WTC11 (cell line): ENCODE measurements around the gene MEP1A.

Experiments
- CREM ChIP-seq: sonication (generic); formaldehyde crosslinking; IDR thresholded peaks from 2 replicates; pipeline ENCODE4 v1.8.1; 2022; ENCODE audit warnings: mild to moderate bottlenecking, missing genetic modification reagents, moderate library complexity
- CTCF ChIP-seq: fragments of 200-600 bp; IDR thresholded peaks from 2 replicates; pipeline ENCODE4 v1.8.0; 2022; ENCODE audit warnings: antibody characterized with exemption
- FOXJ3 ChIP-seq: sonication (generic); formaldehyde crosslinking; IDR thresholded peaks from 2 replicates; pipeline ENCODE4 v1.9.0; 2021; ENCODE audit warnings: missing genetic modification reagents, mild to moderate bottlenecking, borderline replicate concordance
- FOXK1 ChIP-seq: sonication (generic); formaldehyde crosslinking; IDR thresholded peaks from 2 replicates; pipeline ENCODE4 v1.8.0; 2022; ENCODE audit warnings: mild to moderate bottlenecking, moderate library complexity, missing genetic modification reagents
- IRF2 ChIP-seq: sonication (generic); formaldehyde crosslinking; IDR thresholded peaks from 2 replicates; pipeline ENCODE4 v1.8.0; 2022; ENCODE audit warnings: low read depth, missing genetic modification reagents, borderline replicate concordance
- NFYB ChIP-seq: sonication (generic); formaldehyde crosslinking; conservative IDR thresholded peaks from 2 replicates; pipeline ENCODE4 v1.8.0; 2022; ENCODE audit warnings: low read depth, missing genetic modification reagents
- PREB ChIP-seq: sonication (generic); formaldehyde crosslinking; IDR thresholded peaks from 2 replicates; pipeline ENCODE4 v1.8.1; 2022; ENCODE audit warnings: mild to moderate bottlenecking, missing genetic modification reagents, moderate library complexity, borderline replicate concordance

DNA sequence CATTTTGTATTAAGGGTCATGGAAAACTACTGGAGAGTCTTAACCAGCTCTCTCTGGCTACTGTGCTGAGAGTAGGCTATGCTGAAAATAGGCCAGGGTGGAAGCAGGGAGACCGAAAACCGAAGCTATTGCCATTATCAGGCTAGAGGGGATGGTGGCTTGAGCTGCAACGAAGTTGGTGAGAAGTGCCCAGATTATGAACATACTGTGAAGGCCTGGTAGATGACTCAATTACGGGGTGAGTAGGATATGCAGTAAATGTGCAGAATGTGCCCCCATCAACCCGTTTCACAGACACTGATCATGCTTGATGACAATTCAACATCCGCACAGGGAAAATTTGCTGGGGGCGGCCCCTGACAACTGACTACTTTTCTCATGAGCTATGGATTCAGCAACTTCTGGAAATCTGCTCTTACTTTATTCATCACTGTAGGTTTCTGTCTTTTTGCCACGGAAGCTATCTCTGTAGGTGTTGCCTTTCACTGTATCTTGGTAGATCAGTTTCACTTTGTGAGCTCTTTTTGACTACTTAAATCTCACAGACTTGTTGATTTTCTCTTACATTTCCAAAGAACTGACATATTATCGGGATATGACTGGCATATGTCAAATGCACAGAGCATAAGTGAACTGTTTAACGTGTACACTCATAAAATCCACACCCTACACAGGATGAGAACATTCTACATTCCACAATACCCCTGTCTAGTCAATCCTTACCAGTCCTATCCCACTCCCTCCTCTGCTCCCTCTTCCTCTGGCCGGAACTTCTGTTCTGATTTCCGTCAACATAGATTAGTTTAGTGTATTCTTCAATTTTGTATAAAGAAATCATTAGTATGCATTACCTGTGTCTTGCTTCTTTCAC is 15.5 kb upstream of the MEP1A start:
- no peak for TF ChIP-seq FOXJ3 (CRISPR knock-in tag)
- no peak for TF ChIP-seq IRF2 (CRISPR knock-in tag)
- no peak for TF ChIP-seq CTCF
- no peak for TF ChIP-seq PREB (CRISPR knock-in tag)
- TF ChIP-seq CREM (CRISPR knock-in tag): no peak
- TF ChIP-seq FOXK1 (CRISPR knock-in tag): no peak
- TF ChIP-seq NFYB (CRISPR knock-in tag): no peak
